ENCODE results near the gene ARL15.
"Not testable (repeated sequence)": the region's sequence is repeated elsewhere in the genome, so short reads cannot be mapped to it uniquely, and the experiment has no call there.

ARL15 gene

DNA sequence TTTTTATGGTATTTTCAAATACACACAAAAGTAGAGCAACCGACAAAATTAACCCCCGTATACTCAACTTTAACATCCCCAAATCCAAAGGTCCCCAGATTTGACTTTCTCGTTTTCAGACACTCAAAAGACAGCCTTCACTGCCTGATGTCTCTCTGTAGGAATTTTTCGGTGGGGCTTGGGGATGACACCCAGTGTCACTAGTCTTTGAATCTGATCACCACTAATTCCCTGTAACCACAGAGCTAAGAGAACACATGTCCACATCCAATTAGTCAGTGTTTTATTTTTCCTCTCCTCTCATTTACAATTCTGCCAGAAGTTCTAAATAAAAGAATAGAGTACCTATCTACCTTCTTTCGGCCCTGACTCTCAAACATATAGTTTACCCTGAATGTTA is 324.6 kb downstream of the ARL15 start:
- H3K9me3 ChIP-seq (ENCODE audit: control insufficient read depth, insufficient read depth, low read length): no peaks in the 10 kb centered on the region
- no peak overlapping the region for H3K9ac ChIP-seq (ENCODE audit: low read depth, low read length)
- no peaks in the 10 kb centered on the region for H3K36me3 ChIP-seq (ENCODE audit: insufficient read depth, low read length)
- peaks cover 8% of the 10 kb centered on the region; the same call in 1 of the 2 replicates for H3K4me1 ChIP-seq (ENCODE audit: insufficient read depth, low read length)

DNA sequence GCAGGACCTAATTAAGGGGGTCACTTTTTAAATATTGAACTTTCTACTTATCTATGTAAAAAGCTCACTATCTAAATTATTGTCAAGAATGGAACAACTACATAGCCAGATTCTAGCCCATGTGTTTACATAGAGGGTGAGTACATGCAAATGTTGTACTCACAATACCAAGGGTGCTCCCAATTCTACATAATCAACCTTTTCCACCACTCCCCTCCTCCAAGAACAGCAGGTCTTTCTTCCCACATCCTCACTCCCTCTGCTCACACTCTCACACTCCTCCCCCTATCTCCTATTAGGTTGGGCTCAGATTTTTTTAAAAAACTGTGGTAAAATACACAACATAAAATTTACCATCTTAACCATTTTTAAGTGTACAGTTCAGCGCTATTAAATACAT is 325.4 kb downstream of the ARL15 start:
- H3K36me3 ChIP-seq (ENCODE audit: insufficient read depth, low read length): no peaks in the 10 kb centered on the region
- H3K9me3 ChIP-seq (ENCODE audit: control insufficient read depth, insufficient read depth, low read length): peaks cover 3% of the 10 kb centered on the region; the same call in 1 of the 2 replicates
- peaks cover 8% of the 10 kb centered on the region; the same call in 1 of the 2 replicates for H3K4me1 ChIP-seq (ENCODE audit: insufficient read depth, low read length)
- H3K9ac ChIP-seq (ENCODE audit: low read depth, low read length): no peak overlapping the region

- Histone ChIP-seq H3K4me1 (ENCODE audit: insufficient read depth, low read length) (peaks cover 8% of the 10 kb centered on the region; the same call in 1 of the 2 replicates), H3K9me3 (ENCODE audit: control insufficient read depth, insufficient read depth, low read length) (peaks cover 3% of the 10 kb centered on the region; the same call in 1 of the 2 replicates), H3K36me3 (ENCODE audit: insufficient read depth, low read length) (no peaks in the 10 kb centered on the region), H3K9ac (ENCODE audit: low read depth, low read length) (no peak overlapping the region)
These were observed 326.6 kb downstream of the ARL15 start for GRCh38 chr5:53983568-53984460.

DNA sequence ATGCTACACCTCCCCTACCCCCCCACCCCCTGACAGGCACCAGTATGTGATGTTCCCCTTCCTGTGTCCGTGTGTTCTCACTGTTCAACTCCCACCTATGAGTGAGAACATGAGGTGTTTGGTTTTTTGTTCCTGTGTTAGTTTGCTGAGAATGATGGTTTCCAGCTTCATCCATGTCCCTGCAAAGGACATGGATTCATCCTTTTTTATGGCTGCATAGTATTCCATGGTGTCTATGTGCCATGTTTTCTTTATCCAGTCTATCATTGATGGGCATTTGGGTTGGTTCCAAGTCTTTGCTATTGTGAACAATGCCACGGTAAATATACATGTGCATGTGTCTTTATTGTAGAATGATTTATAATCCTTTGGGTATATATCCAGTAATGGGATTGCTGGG is 328.1 kb downstream of the ARL15 start:
- not testable (repeated sequence) for H3K9me3 ChIP-seq (ENCODE audit: control insufficient read depth, insufficient read depth, low read length); H3K36me3 ChIP-seq (ENCODE audit: insufficient read depth, low read length); H3K4me1 ChIP-seq (ENCODE audit: insufficient read depth, low read length)

GRCh38 chr5:53980061-53980460 is 330.3 kb downstream of the ARL15 start:
- H3K36me3 ChIP-seq (ENCODE audit: insufficient read depth, low read length): no peaks in the 10 kb centered on the region
- H3K9me3 ChIP-seq (ENCODE audit: control insufficient read depth, insufficient read depth, low read length): peaks cover 3% of the 10 kb centered on the region; the same call in 1 of the 2 replicates
- peaks cover 5% of the 10 kb centered on the region; the same call in 1 of the 2 replicates for H3K4me1 ChIP-seq (ENCODE audit: insufficient read depth, low read length)
- H3K9ac ChIP-seq (ENCODE audit: low read depth, low read length): no peak overlapping the region

More for the DNA sequence above, 328.1 kb downstream of the ARL15 start:
- H3K9ac ChIP-seq (ENCODE audit: low read depth, low read length): not testable (repeated sequence)

- H3K9ac ChIP-seq (ENCODE audit: low read depth, low read length): no peak overlapping the region
- no peaks in the 10 kb centered on the region for H3K36me3 ChIP-seq (ENCODE audit: insufficient read depth, low read length)
- H3K9me3 ChIP-seq (ENCODE audit: control insufficient read depth, insufficient read depth, low read length): no peaks in the 10 kb centered on the region
- no peaks in the 10 kb centered on the region for H3K4me1 ChIP-seq (ENCODE audit: insufficient read depth, low read length)
These were observed 336.4 kb downstream of the ARL15 start for GRCh38 chr5:53974021-53974420.

GRCh38 chr5:53972314-53972713 is 338.1 kb downstream of the ARL15 start:
- Histone ChIP-seq H3K9ac (ENCODE audit: low read depth, low read length) (no peak overlapping the region), H3K4me1 (ENCODE audit: insufficient read depth, low read length) (no peaks in the 10 kb centered on the region), H3K9me3 (ENCODE audit: control insufficient read depth, insufficient read depth, low read length) (no peaks in the 10 kb centered on the region), H3K36me3 (ENCODE audit: insufficient read depth, low read length) (no peaks in the 10 kb centered on the region)

- no peak overlapping the region for H3K9ac ChIP-seq (ENCODE audit: low read depth, low read length)
- H3K9me3 ChIP-seq (ENCODE audit: control insufficient read depth, insufficient read depth, low read length): no peaks in the 10 kb centered on the region
- H3K36me3 ChIP-seq (ENCODE audit: insufficient read depth, low read length): no peaks in the 10 kb centered on the region
- no peaks in the 10 kb centered on the region for H3K4me1 ChIP-seq (ENCODE audit: insufficient read depth, low read length)
These were observed 338.8 kb downstream of the ARL15 start for GRCh38 chr5:53971551-53971950.

DNA sequence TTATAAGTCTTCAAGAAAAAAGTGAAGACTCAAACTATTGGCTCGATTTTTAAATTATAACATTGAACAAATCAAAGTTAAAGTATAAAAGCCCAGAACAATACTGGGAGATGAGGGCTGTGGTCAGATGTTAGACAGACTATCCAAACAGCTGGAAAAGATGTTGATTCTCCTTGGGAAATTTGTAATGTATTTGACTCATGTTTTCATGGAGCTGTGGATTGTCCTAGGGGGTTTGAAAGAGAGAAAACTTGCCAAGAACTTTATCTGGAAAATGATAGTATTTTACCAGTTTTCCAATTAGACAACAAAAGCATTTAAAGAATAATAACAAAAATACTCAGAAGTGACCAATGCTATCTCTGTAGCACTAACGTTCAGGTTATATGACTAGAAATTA is 339.2 kb downstream of the ARL15 start:
- Histone ChIP-seq H3K4me1 (ENCODE audit: insufficient read depth, low read length) (no peaks in the 10 kb centered on the region), H3K36me3 (ENCODE audit: insufficient read depth, low read length) (no peaks in the 10 kb centered on the region), H3K9ac (ENCODE audit: low read depth, low read length) (no peak overlapping the region), H3K9me3 (ENCODE audit: control insufficient read depth, insufficient read depth, low read length) (no peaks in the 10 kb centered on the region)

GRCh38 chr5:53970475-53970874 is 339.9 kb downstream of the ARL15 start:
- no peaks in the 10 kb centered on the region for H3K4me1 ChIP-seq (ENCODE audit: insufficient read depth, low read length)
- no peak overlapping the region for H3K9ac ChIP-seq (ENCODE audit: low read depth, low read length)
- no peaks in the 10 kb centered on the region for H3K36me3 ChIP-seq (ENCODE audit: insufficient read depth, low read length)
- H3K9me3 ChIP-seq (ENCODE audit: control insufficient read depth, insufficient read depth, low read length): no peaks in the 10 kb centered on the region

GRCh38 chr5:53969176-53969730 is 341.1 kb downstream of the ARL15 start:
- Histone ChIP-seq H3K36me3 (ENCODE audit: insufficient read depth, low read length) (no peaks in the 10 kb centered on the region), H3K9ac (ENCODE audit: low read depth, low read length) (no peak overlapping the region), H3K9me3 (ENCODE audit: control insufficient read depth, insufficient read depth, low read length) (no peaks in the 10 kb centered on the region), H3K4me1 (ENCODE audit: insufficient read depth, low read length) (no peaks in the 10 kb centered on the region)

- Histone ChIP-seq H3K9me3 (ENCODE audit: control insufficient read depth, insufficient read depth, low read length) (no peaks in the 10 kb centered on the region), H3K4me1 (ENCODE audit: insufficient read depth, low read length) (no peaks in the 10 kb centered on the region), H3K36me3 (ENCODE audit: insufficient read depth, low read length) (no peaks in the 10 kb centered on the region; the same call in 1 of the 2 replicates), H3K9ac (ENCODE audit: low read depth, low read length) (no peak overlapping the region)
These were observed 344.9 kb downstream of the ARL15 start for GRCh38 chr5:53965459-53965858.

- Histone ChIP-seq H3K9ac (ENCODE audit: low read depth, low read length) (no peak overlapping the region), H3K36me3 (ENCODE audit: insufficient read depth, low read length) (no peaks in the 10 kb centered on the region; the same call in 1 of the 2 replicates), H3K4me1 (ENCODE audit: insufficient read depth, low read length) (no peaks in the 10 kb centered on the region), H3K9me3 (ENCODE audit: control insufficient read depth, insufficient read depth, low read length) (no peaks in the 10 kb centered on the region)
These were observed 346.4 kb downstream of the ARL15 start for GRCh38 chr5:53963958-53964357.

GRCh38 chr5:53962306-53962705 is 348.1 kb downstream of the ARL15 start:
- H3K9me3 ChIP-seq (ENCODE audit: control insufficient read depth, insufficient read depth, low read length): 0 out of 2 replicates have a peak, but pooled peaks cover under 1% of the 10 kb centered on the region
- H3K36me3 ChIP-seq (ENCODE audit: insufficient read depth, low read length): no peaks in the 10 kb centered on the region; the same call in 1 of the 2 replicates
- H3K9ac ChIP-seq (ENCODE audit: low read depth, low read length): no peak overlapping the region
- no peaks in the 10 kb centered on the region for H3K4me1 ChIP-seq (ENCODE audit: insufficient read depth, low read length)

DNA sequence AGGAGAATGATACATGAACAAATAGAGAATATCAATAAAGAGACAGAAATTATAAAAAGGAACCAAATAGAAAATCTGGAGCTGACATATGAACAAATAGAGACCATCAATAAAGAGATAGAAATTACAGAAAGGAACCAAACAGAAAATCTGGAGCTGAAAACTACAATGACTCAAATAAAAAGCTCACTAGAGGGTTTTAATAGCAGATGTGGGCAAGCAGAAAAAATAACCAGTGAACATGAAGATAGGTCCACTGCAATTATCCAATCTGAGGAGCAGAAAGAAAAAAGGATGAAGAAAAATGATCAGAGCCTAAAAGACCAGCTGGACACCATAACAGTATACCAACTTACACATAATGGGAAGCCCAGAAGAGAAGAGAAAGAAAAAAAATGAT is 353.7 kb downstream of the ARL15 start:
- Histone ChIP-seq H3K9me3 (ENCODE audit: control insufficient read depth, insufficient read depth, low read length) (peaks cover 5% of the 10 kb centered on the region; the same call in 1 of the 2 replicates), H3K36me3 (ENCODE audit: insufficient read depth, low read length) (no peaks in the 10 kb centered on the region), H3K4me1 (ENCODE audit: insufficient read depth, low read length) (no peaks in the 10 kb centered on the region), H3K9ac (ENCODE audit: low read depth, low read length) (no peak overlapping the region)
